Measurements from ENCODE around the gene RPL37. TPM values are rescaled to one million over a fixed set of nuclear protein-coding genes. Genes with fewer than 3 reads are reported as not detected.
"Not testable (repeated sequence)": the region's sequence is repeated elsewhere in the genome, so short reads cannot be mapped to it uniquely, and the experiment has no call there.

The RPL37 gene
- total RNA-seq, 1 experiment from 2014 or later, result 1,038 TPM

GRCh38 chr5:40869384-40869783 lies 34.4 kb upstream of the RPL37 start:
- Mint-ChIP-seq H3K27me3 (ENCODE audit: unreplicated experiment) (no peaks in the 10 kb centered on the region), H3K9me3 (ENCODE audit: low read depth, unreplicated experiment) (peaks cover 3% of the 10 kb centered on the region), H3K4me3 (ENCODE audit: low read depth, unreplicated experiment) (no peak overlapping the region), H3K27ac (ENCODE audit: unreplicated experiment) (no peak overlapping the region), H3K36me3 (ENCODE audit: insufficient read depth, unreplicated experiment) (no peaks in the 10 kb centered on the region), H3K4me1 (ENCODE audit: low read depth, unreplicated experiment) (peaks cover 7% of the 10 kb centered on the region)
- intact Hi-C loops (cut with micrococcal nuclease; ENCODE audit: unreplicated experiment), result no loop called here
- BruUV-seq (replicated peaks), result no TSS peak
- DNase-seq, result no peak
- CTCF ChIA-PET, result no interaction called here
- no peak for TF ChIP-seq CTCF (IDR thresholded peaks at IDR 0.05; ENCODE audit: unreplicated experiment)

GRCh38 chr5:40866844-40867243 lies 31.8 kb upstream of the RPL37 start:
- Mint-ChIP-seq H3K27me3 (ENCODE audit: unreplicated experiment) (no peaks in the 10 kb centered on the region), H3K4me3 (ENCODE audit: low read depth, unreplicated experiment) (no peak overlapping the region), H3K4me1 (ENCODE audit: low read depth, unreplicated experiment) (peaks cover 7% of the 10 kb centered on the region), H3K36me3 (ENCODE audit: insufficient read depth, unreplicated experiment) (no peaks in the 10 kb centered on the region), H3K27ac (ENCODE audit: unreplicated experiment) (no peak overlapping the region), H3K9me3 (ENCODE audit: low read depth, unreplicated experiment) (peaks cover 3% of the 10 kb centered on the region)
- CTCF ChIA-PET, result no interaction called here
- no peak for TF ChIP-seq CTCF (IDR thresholded peaks at IDR 0.05; ENCODE audit: unreplicated experiment)
- BruUV-seq (replicated peaks), result no TSS peak
- intact Hi-C loops (cut with micrococcal nuclease; ENCODE audit: unreplicated experiment), result no loop called here
- DNase-seq, result no peak

- CTCF ChIA-PET; H3K36me3 Mint-ChIP-seq (ENCODE audit: insufficient read depth, unreplicated experiment); BruUV-seq (replicated peaks); H3K27me3 Mint-ChIP-seq (ENCODE audit: unreplicated experiment); DNase-seq; H3K4me3 Mint-ChIP-seq (ENCODE audit: low read depth, unreplicated experiment); intact Hi-C loops (cut with micrococcal nuclease; ENCODE audit: unreplicated experiment); H3K9me3 Mint-ChIP-seq (ENCODE audit: low read depth, unreplicated experiment); H3K27ac Mint-ChIP-seq (ENCODE audit: unreplicated experiment); H3K4me1 Mint-ChIP-seq (ENCODE audit: low read depth, unreplicated experiment): not testable (repeated sequence)
Observed at GRCh38 chr5:40865004-40865403, 30.0 kb upstream of the RPL37 start.

- Mint-ChIP-seq H3K4me1 (ENCODE audit: low read depth, unreplicated experiment) (no peaks in the 10 kb centered on the region), H3K36me3 (ENCODE audit: insufficient read depth, unreplicated experiment) (no peaks in the 10 kb centered on the region), H3K27me3 (ENCODE audit: unreplicated experiment) (no peaks in the 10 kb centered on the region), H3K27ac (ENCODE audit: unreplicated experiment) (no peak overlapping the region), H3K9me3 (ENCODE audit: low read depth, unreplicated experiment) (peaks cover 3% of the 10 kb centered on the region), H3K4me3 (ENCODE audit: low read depth, unreplicated experiment) (no peak overlapping the region)
- intact Hi-C loops (cut with micrococcal nuclease; ENCODE audit: unreplicated experiment), result no loop called here
- no peak for TF ChIP-seq CTCF (IDR thresholded peaks at IDR 0.05; ENCODE audit: unreplicated experiment)
- BruUV-seq (replicated peaks), result no TSS peak
- CTCF ChIA-PET, result no interaction called here
- DNase-seq, result no peak
Observed at GRCh38 chr5:40860711-40861110, 25.7 kb upstream of the RPL37 start.

GRCh38 chr5:40853632-40854192 lies 18.7 kb upstream of the RPL37 start:
- CTCF ChIA-PET, result no interaction called here
- DNase-seq, result no peak
- no peaks in the 10 kb centered on the region for H3K4me1 Mint-ChIP-seq (ENCODE audit: low read depth, unreplicated experiment)
- BruUV-seq (replicated peaks), result no TSS peak
- no peak for TF ChIP-seq CTCF (IDR thresholded peaks at IDR 0.05; ENCODE audit: unreplicated experiment)
- intact Hi-C loops (cut with micrococcal nuclease; ENCODE audit: unreplicated experiment), result no loop called here
- H3K36me3 Mint-ChIP-seq (ENCODE audit: insufficient read depth, unreplicated experiment), result no peaks in the 10 kb centered on the region
- H3K27me3 Mint-ChIP-seq (ENCODE audit: unreplicated experiment), result no peaks in the 10 kb centered on the region
- H3K4me3 Mint-ChIP-seq (ENCODE audit: low read depth, unreplicated experiment), result no peak overlapping the region
- H3K9me3 Mint-ChIP-seq (ENCODE audit: low read depth, unreplicated experiment), result no peaks in the 10 kb centered on the region
- H3K27ac Mint-ChIP-seq (ENCODE audit: unreplicated experiment), result no peak overlapping the region

Data from Calu3 (cell line).